HFF-Myc (cell line): ENCODE data around the gene PLPP6.

ENCODE experiments used
- DNase-seq: peaks from one replicate; pipeline ENCODE4 v3.0.0-alpha.2; 2011; ENCODE audit warnings: low read depth; ENCODE audit errors: extremely low read depth
- H3K4me3 ChIP-seq: replicated peaks from 2 replicates; pipeline ENCODE4 v1.5.1; 2011; ENCODE audit warnings: low read depth, mild to moderate bottlenecking, control low read depth, low read length
- TF ChIP-seq, protein P1 (sequence below): IDR thresholded peaks from 2 replicates; pipeline ENCODE4 v1.5.1; 2012; ENCODE audit warnings: mild to moderate bottlenecking, low read depth, low read length, control low read depth; ENCODE audit errors: missing control alignments

The PLPP6 gene

GRCh38 chr9:4620057-4620765, 41.9 kb upstream of the PLPP6 start:
- H3K4me3 ChIP-seq: no peak overlapping the region
- DNase-seq: no peak
- TF ChIP-seq, protein P1, sequence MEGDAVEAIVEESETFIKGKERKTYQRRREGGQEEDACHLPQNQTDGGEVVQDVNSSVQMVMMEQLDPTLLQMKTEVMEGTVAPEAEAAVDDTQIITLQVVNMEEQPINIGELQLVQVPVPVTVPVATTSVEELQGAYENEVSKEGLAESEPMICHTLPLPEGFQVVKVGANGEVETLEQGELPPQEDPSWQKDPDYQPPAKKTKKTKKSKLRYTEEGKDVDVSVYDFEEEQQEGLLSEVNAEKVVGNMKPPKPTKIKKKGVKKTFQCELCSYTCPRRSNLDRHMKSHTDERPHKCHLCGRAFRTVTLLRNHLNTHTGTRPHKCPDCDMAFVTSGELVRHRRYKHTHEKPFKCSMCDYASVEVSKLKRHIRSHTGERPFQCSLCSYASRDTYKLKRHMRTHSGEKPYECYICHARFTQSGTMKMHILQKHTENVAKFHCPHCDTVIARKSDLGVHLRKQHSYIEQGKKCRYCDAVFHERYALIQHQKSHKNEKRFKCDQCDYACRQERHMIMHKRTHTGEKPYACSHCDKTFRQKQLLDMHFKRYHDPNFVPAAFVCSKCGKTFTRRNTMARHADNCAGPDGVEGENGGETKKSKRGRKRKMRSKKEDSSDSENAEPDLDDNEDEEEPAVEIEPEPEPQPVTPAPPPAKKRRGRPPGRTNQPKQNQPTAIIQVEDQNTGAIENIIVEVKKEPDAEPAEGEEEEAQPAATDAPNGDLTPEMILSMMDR: no peak

DNA sequence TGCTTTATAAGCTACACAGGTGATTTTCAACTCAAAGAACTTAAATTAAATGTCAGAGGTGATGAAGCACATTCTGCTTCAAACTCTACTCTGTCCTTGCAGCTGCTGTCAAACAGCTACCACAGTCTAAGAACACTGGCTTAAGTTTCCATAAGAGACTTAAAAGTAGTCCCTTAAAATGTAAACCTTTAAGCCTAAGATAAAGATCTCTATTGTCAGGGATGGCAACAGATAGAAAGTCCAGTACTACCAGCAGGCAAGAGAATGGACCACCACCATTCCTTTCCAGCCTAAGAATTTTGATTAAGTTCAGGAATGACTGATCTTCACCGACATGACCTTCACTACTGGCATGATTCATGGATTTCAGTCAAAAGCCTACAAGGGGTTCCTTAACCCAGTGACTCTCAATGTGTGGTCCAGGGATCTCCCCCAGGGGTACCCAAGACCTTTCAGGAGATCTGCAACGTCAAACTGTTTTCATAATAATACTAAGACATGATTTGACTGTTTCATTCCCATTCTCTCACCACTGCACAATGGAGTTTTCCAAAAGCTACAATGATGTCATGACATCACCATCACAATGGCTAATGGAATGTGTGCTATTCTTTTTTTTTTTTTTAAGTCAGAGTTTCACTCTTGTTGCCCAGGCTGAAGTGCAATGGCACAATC, 41.1 kb upstream of the PLPP6 start:
- TF ChIP-seq, protein P1: no peak
- no peak for DNase-seq

GRCh38 chr9:4622016-4622415, 40.1 kb upstream of the PLPP6 start:
- no peak overlapping the region for H3K4me3 ChIP-seq
- no peak for DNase-seq
- TF ChIP-seq, protein P1: no peak

More for the DNA sequence above, 41.1 kb upstream of the PLPP6 start:
- no peak overlapping the region for H3K4me3 ChIP-seq

DNA sequence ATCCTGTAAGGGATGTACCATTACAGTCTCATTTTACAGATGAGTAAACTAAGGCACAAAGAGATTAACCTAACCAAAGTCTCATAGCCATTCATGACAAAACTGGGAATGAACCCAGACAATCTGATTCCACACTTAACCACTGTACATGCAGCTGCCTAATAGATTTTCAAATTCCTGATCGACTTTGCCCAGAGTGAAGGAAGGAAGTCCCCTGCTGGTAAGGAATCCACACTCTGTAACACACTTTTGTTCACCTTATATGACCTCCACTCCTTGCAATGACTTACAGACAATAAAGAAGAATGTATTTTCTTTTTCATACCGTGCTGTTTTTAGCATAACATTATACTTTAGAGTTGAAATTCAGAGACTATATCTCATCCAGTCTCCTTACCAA, 31.3 kb upstream of the PLPP6 start:
- no peak overlapping the region for H3K4me3 ChIP-seq
- TF ChIP-seq, protein P1: no peak
- no peak for DNase-seq

GRCh38 chr9:4638968-4639367, 23.1 kb upstream of the PLPP6 start:
- no peak for DNase-seq
- H3K4me3 ChIP-seq: no peak overlapping the region
- TF ChIP-seq, protein P1: no peak

- TF ChIP-seq, protein P1: no peak
- no peak overlapping the region for H3K4me3 ChIP-seq
- DNase-seq: no peak
Observed at GRCh38 chr9:4639420-4639819, 22.7 kb upstream of the PLPP6 start.
